GM21619 (cell line): ENCODE results near the gene TMEM141.
"Not testable (repeated sequence)": the region's sequence is repeated elsewhere in the genome, so short reads cannot be mapped to it uniquely, and the experiment has no call there.

Source experiments
- ATAC-seq: cut with Tn5 transposase; IDR thresholded peaks from one replicate; pipeline ENCODE4 v1.9.1; 2021; ENCODE audit not compliant: unreplicated experiment

Gene TMEM141

GRCh38 chr9:136794281-136794999 is 3.3 kb downstream of the TMEM141 start:
- ATAC-seq, result no peak

DNA sequence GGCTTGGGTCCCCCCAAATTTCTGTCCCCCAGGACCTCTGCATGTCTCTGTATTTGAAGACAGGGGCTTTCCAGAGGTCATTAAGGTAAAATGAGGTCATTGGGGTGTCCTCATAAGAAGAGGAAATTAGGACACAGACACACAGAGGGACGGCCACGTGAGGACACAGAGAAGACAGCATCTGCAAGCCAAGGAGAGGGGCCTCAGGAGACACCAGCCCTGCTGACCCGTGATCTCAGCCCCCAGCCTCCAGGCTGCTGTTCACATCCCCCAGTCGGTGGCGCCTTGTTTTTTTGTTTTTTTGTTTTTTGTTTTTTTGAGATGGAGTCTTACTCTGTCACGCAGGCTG is 3.8 kb downstream of the TMEM141 start:
- ATAC-seq, result no peak

DNA sequence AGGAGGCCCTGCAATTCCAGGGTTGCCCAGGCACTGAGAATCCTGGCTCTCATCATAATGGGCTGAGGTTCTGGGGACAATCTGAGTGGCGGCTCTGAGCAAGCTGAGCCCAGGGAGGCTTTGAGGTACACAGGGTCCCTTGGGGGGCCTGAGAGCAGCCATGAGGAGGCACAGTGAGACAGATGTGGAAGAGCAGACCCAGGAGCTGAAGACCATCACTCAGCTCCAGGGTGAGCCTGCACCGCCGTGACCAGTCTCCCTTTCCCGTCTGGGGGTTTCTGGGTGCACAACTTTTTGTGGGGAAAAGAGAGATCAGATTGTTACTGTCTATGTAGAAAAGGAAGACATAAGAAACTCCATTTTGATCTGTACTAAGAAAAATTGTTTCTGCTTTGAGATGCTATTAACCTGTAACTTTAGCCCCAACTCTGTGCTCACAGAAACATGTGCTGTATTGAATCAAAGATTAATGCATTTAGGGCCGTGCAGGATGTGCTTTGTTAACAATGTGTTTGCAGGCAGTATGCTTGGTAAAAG is 5.2 kb downstream of the TMEM141 start, which contains the start of gene CCDC183:
CCDC183 (plus strand) TSS at position 101 of the 537 bp plus-strand sequence; CDS start at position 161, 60 bp downstream.
- ATAC-seq, result no peak

DNA sequence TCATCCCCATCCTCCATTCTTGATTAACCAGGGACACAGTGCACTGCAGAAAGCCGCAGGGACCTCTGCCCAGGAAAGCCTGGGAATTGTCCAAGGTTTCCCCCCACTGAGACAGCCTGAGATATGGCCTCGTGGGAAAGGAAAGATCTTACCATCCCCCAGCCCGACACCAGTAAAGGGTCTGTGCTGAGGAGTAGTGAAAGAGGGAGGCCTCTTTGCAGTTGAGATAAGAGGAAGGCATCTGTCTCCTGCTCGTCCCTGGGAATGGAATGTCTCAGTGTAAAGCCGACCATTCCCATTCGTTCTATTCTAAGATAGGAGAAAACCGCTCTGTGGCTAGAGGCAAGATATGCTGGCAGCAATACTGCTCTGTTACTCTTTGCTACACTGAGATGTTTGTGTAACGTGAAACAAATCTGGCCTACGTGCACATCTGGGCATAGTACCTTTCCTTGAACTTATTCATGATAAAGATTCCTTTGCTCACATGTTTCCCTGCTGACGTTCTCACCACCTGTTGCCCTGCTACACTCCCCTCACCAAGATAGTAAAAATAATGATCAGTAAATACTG is 5.7 kb downstream of the TMEM141 start:
- not testable (repeated sequence) for ATAC-seq

DNA sequence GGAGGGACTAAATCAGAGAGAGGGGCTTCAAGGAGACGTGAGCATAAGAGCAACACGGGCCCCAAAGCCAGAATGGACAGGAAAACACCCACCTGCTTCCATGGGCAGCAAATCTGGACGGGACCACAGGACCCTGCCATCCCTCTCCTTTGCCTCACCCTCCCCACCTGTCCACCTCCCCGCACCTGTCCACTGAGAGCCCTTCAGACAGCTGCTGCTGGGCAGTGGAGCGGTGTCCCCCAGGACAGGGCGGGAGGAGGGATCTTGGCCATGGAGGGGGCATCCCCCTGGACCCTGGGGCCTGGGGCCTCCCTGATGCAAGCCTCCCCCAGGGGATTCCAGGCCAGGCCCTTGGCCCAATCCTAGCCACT is 7.5 kb downstream of the TMEM141 start:
- no peak for ATAC-seq

GRCh38 chr9:136799079-136799853 is 8.1 kb downstream of the TMEM141 start:
- ATAC-seq, result no peak

- peak; percentile 43 for ATAC-seq
These were observed 8.9 kb downstream of the TMEM141 start for GRCh38 chr9:136799854-136800657.

GRCh38 chr9:136802321-136802720 is 11.2 kb downstream of the TMEM141 start:
- ATAC-seq, result no peak

- not testable (repeated sequence) for ATAC-seq
These were observed 11.9 kb downstream of the TMEM141 start for GRCh38 chr9:136803009-136803550.

DNA sequence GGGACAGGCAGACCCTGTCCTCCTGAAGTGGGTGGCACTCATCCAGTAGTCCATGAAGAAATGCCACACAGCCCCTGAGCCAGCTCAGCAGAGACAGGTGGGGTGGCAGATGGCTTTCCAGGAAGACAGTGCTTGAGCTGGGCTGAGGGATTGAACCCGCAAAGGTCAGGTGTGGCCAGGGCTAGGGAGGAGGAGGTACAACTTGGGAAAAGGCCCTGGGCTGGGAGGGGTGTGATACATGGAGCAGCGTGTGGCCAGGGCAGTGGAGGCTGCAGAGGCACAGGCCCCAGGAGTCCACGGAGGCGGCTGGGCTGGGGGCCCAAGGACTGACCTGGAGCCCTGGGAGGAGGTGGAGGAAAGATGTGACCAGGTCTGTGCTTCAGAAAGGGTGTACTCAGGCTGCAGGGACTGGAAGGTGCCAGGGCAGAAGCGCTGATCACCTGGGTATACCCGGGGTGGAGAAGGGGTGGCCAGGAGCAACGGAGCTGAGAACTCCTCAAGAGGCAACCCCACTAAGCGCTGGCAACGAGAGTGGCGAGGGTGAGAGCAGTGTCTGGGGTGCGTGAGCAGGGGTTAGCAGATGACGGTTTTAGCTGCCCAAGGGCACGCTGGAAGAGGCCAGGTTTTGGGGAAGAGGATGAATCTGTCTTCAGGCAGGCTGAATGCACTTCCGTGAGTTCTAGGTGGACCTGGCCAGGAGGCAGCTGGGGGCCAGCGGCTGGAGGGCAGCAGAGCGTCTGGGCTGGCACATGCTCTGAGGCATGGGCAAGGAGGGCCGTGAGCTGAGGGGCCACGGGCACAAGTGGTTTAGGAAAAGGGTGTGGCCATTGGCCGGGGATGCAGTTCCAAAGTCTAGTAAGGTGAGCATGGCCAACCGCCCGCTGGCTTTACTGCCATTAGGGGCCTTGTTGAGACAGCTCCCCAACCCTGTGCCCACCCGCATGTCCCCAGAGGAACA is 12.7 kb downstream of the TMEM141 start:
- no peak for ATAC-seq

- ATAC-seq, result no peak
These were observed 13.5 kb downstream of the TMEM141 start for GRCh38 chr9:136804509-136805206.

- ATAC-seq, result no peak
These were observed 14.1 kb downstream of the TMEM141 start for GRCh38 chr9:136805207-136805740.

- no peak for ATAC-seq
These were observed 14.9 kb downstream of the TMEM141 start for GRCh38 chr9:136806067-136806466.

DNA sequence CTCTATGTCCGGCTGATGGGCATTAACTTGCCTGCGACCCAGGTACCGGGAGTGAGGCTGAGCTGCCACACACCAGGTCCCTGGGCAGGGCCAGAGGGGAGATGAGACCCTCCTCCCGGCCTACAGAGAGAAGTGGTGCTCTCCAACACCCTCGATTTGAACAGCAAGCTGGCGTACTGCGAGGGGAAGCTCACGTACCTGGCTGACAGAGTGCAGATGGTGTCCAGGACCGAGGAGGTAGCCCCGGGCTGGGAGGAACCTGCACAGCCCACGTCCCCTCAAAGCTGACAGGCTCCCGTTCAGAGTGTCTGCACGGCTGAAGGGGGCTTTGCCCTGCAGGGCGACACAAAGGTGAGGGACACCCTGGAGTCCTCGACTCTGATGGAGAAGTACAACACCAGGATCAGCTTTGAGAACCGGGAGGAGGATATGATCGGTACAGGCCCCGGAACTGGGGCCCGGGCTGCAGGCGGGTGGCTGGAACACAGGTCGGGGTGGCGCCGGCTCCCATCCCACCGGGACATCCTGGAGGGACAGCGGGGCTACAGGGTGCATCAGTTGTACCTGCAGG is 15.6 kb downstream of the TMEM141 start:
- ATAC-seq, result no peak

GRCh38 chr9:136807281-136808074 is 16.3 kb downstream of the TMEM141 start, which contains the start of gene RABL6:
Gene RABL6 (plus strand): TSS chr9:136807948. CDS start chr9:136808197, 249 bp downstream.
- ATAC-seq, result peak; percentile 60

GRCh38 chr9:136808075-136808805 is 17.1 kb downstream of the TMEM141 start:
- ATAC-seq, result peak; percentile 30

GRCh38 chr9:136808806-136809158 is 17.6 kb downstream of the TMEM141 start:
- no peak for ATAC-seq
